H1 (cell line): ENCODE data around the gene DNMT1. TPM values are rescaled to one million over a fixed set of nuclear protein-coding genes. Genes with fewer than 3 reads are reported as not detected.

Experiments used
- CTCF ChIA-PET: fragments of 300-600 bp; sonication (Branson Sonifier 250); formaldehyde crosslinking; loops from one replicate; lab custom pipeline; 2021; ENCODE audit not compliant: partially characterized antibody; lab: Charles Lee
- POLR2A ChIA-PET: fragments of 300-600 bp; sonication (Branson Sonifier 250); formaldehyde crosslinking; loops from one replicate; lab custom pipeline; 2021; ENCODE audit warnings: inconsistent platforms; ENCODE audit not compliant: partially characterized antibody; lab: Charles Lee
- DNase-seq, 2 experiments: peaks; one replicate each; pipeline versions ENCODE4 v3.0.0 to v3.0.0-alpha.2; 2010 to 2022; ENCODE audit warnings: low spot score in 2 of 2, low read depth in 1 of 2, mixed read lengths in 1 of 2
- FAIRE-seq: peaks from 2 replicates; lab custom pipeline; 2011; peaks lifted over from hg19 to GRCh38; lab: Jason Lieb, UNC
- H2AFZ ChIP-seq: 2 replicates; pipeline ENCODE4 v1.8.1; 2012; ENCODE audit warnings: low read length, inconsistent platforms
- H2AK5ac ChIP-seq: 2 replicates; pipeline ENCODE4 v1.6.1; 2013; ENCODE audit warnings: low read depth, low read length
- H2BK120ac ChIP-seq: replicated peaks from 2 replicates; pipeline ENCODE3; 2013; ENCODE audit warnings: low read depth, low read length, inconsistent platforms
- H2BK12ac ChIP-seq: 2 replicates; pipeline ENCODE4 v1.6.1; 2013; ENCODE audit warnings: low read depth, low read length
- H2BK15ac ChIP-seq: 2 replicates; pipeline ENCODE4 v1.6.1; 2013; ENCODE audit warnings: low read length
- H2BK20ac ChIP-seq: 2 replicates; pipeline ENCODE4 v1.6.1; 2013; ENCODE audit warnings: low read length
- H2BK5ac ChIP-seq: 2 replicates; pipeline ENCODE4 v1.6.1; 2013; ENCODE audit warnings: low read depth, low read length
- H3K14ac ChIP-seq: 2 replicates; pipeline ENCODE4 v1.6.1; 2013; ENCODE audit warnings: inconsistent platforms; ENCODE audit not compliant: insufficient read length
- H3K18ac ChIP-seq: 2 replicates; pipeline ENCODE4 v1.6.1; 2013; ENCODE audit warnings: low read length; ENCODE audit errors: extremely low read depth
- H3K23ac ChIP-seq: 2 replicates; pipeline ENCODE4 v1.6.1; 2013; ENCODE audit warnings: inconsistent platforms; ENCODE audit not compliant: insufficient read length
- H3K23me2 ChIP-seq: 2 replicates; pipeline ENCODE4 v1.6.1; 2013; ENCODE audit warnings: low read depth, low read length
- H3K27ac ChIP-seq: 2 replicates; pipeline ENCODE4 v1.6.1; 2011; ENCODE audit warnings: low read depth, low read length, inconsistent platforms
- H3K27me3 ChIP-seq, 4 experiments: replicated peaks in 1 of 4; 1 replicate in 1 of 4; 2 replicates in 3 of 4; pipeline versions ENCODE4 v1.6.1 to v1.8.1; 2011 to 2013; ENCODE audit warnings: low read length in 3 of 4, mild to moderate bottlenecking in 3 of 4, inconsistent platforms in 2 of 4, mixed read lengths in 2 of 4, moderate library complexity in 1 of 4; ENCODE audit not compliant: control insufficient read depth in 3 of 4, insufficient read depth in 3 of 4; ENCODE audit errors: extremely low read depth in 1 of 4
- H3K36me3 ChIP-seq, 4 experiments: 2 replicates each; pipeline versions ENCODE4 v1.6.1 to v1.8.1; 2011 to 2013; ENCODE audit warnings: mild to moderate bottlenecking in 4 of 4, low read length in 3 of 4, moderate library complexity in 2 of 4, control low read depth in 1 of 4, inconsistent platforms in 1 of 4; ENCODE audit not compliant: insufficient read depth in 4 of 4, control insufficient read depth in 2 of 4
- H3K4ac ChIP-seq: replicated peaks from 2 replicates; pipeline ENCODE3; 2013; ENCODE audit warnings: low read length, low read depth, mixed read lengths, inconsistent platforms; ENCODE audit not compliant: insufficient read length
- H3K4me1 ChIP-seq, 4 experiments: replicated peaks in 1 of 4; 1 replicate in 1 of 4; 2 replicates in 3 of 4; pipeline versions ENCODE4 v1.6.1 to v1.8.1; 2011 to 2013; ENCODE audit warnings: low read length in 3 of 4, inconsistent platforms in 2 of 4, mixed read lengths in 1 of 4; ENCODE audit not compliant: insufficient read depth in 4 of 4, control insufficient read depth in 3 of 4
- H3K4me2 ChIP-seq, 2 experiments: 2 replicates each; pipeline versions ENCODE4 v1.6.1 to v1.8.1; 2011 to 2013; ENCODE audit warnings: low read depth in 2 of 2, low read length in 2 of 2, control low read depth in 1 of 2, inconsistent platforms in 1 of 2, mild to moderate bottlenecking in 1 of 2; ENCODE audit not compliant: insufficient read depth in 1 of 2
- H3K4me3 ChIP-seq, 4 experiments: fragments of 200-600, 300-600 bp in 1 of 4; sonication (generic), shearing (Covaris generic), sonication (Bioruptor Twin) in 1 of 4; 2 replicates each; pipeline versions ENCODE4 v1.5.1 to v1.8.1; 2011 to 2016; ENCODE audit warnings: low read length in 4 of 4, low read depth in 3 of 4, control low read depth in 2 of 4, inconsistent platforms in 2 of 4, mild to moderate bottlenecking in 2 of 4, mixed read lengths in 1 of 4, moderate library complexity in 1 of 4; ENCODE audit not compliant: insufficient read depth in 2 of 4; ENCODE audit errors: extremely low read depth in 1 of 4
- H3K56ac ChIP-seq: replicated peaks from 2 replicates; pipeline ENCODE3; 2013; ENCODE audit warnings: low read depth, mild to moderate bottlenecking, mixed read lengths, low read length, inconsistent platforms; ENCODE audit not compliant: insufficient read length
- H3K79me1 ChIP-seq: 2 replicates; pipeline ENCODE4 v1.6.1; 2013; ENCODE audit warnings: low read depth, low read length, control low read depth
- H3K79me2 ChIP-seq, 2 experiments: 2 replicates each; pipeline versions ENCODE4 v1.6.1 to v1.8.1; 2012 to 2013; ENCODE audit warnings: low read length in 2 of 2, mild to moderate bottlenecking in 2 of 2, inconsistent platforms in 1 of 2; ENCODE audit not compliant: insufficient read depth in 2 of 2, control insufficient read depth in 1 of 2
- H3K9ac ChIP-seq, 4 experiments: replicated peaks in 1 of 4; 1 replicate in 1 of 4; 2 replicates in 3 of 4; pipeline versions ENCODE4 v1.6.1 to v1.8.1; 2011 to 2013; ENCODE audit warnings: low read depth in 3 of 4, low read length in 3 of 4, control low read depth in 2 of 4, mild to moderate bottlenecking in 2 of 4, moderate library complexity in 2 of 4, inconsistent platforms in 1 of 4; ENCODE audit errors: extremely low read depth in 1 of 4
- H3K9me3 ChIP-seq, 2 experiments: 2 replicates each; pipeline versions ENCODE4 v1.6.1 to v1.8.1; 2012 to 2013; ENCODE audit warnings: mild to moderate bottlenecking in 2 of 2, moderate library complexity in 2 of 2, control low read depth in 1 of 2, inconsistent platforms in 1 of 2, low read depth in 1 of 2, low read length in 1 of 2, mixed read lengths in 1 of 2; ENCODE audit not compliant: insufficient read depth in 2 of 2
- H4K20me1 ChIP-seq, 2 experiments: replicated peaks in 1 of 2; 2 replicates each; pipeline versions ENCODE3 to v1.8.1; 2011 to 2013; ENCODE audit warnings: inconsistent platforms in 2 of 2, low read length in 2 of 2, mild to moderate bottlenecking in 1 of 2; ENCODE audit not compliant: insufficient read depth in 2 of 2, control insufficient read depth in 1 of 2
- H4K5ac ChIP-seq: 2 replicates; pipeline ENCODE4 v1.6.1; 2013; ENCODE audit warnings: low read length, low read depth, mixed read lengths, inconsistent platforms; ENCODE audit not compliant: insufficient read length
- H4K8ac ChIP-seq: 2 replicates; pipeline ENCODE4 v1.8.0; 2013; ENCODE audit warnings: mild to moderate bottlenecking, moderate library complexity, low read length, inconsistent platforms; ENCODE audit not compliant: insufficient read depth; ENCODE audit errors: extremely low read depth
- H4K91ac ChIP-seq: replicated peaks from 2 replicates; pipeline ENCODE3; 2013; ENCODE audit warnings: low read length, mixed read lengths, inconsistent platforms; ENCODE audit not compliant: insufficient read length
- BCL11A ChIP-seq, 2 experiments: IDR thresholded peaks; one replicate each; pipeline ENCODE4 v1.6.1; 2011; ENCODE audit warnings: low read depth in 2 of 2, low read length in 2 of 2, mild to moderate bottlenecking in 2 of 2
- BRCA1 ChIP-seq: IDR thresholded peaks from 2 replicates; pipeline ENCODE4 v1.6.1; 2012; ENCODE audit warnings: low read depth, low read length, improper control_type of control experiment
- SUZ12 ChIP-seq: fragments of 200-600 bp; sonication (generic); IDR thresholded peaks from 2 replicates; pipeline ENCODE4 v1.6.1; 2012; ENCODE audit warnings: mild to moderate bottlenecking, inconsistent platforms, low read length, moderate library complexity, mixed read lengths
- TAF7 ChIP-seq: optimal IDR thresholded peaks from 2 replicates; pipeline ENCODE3; 2011; ENCODE audit warnings: low read depth, mild to moderate bottlenecking, inconsistent platforms, low read length, moderate library complexity, borderline replicate concordance
- WGBS, 2 experiments: shearing (Covaris generic) in 1 of 2; methylation state at CpG; one replicate each; pipeline versions ENCODE4 v1.1.6 to v1.1.7; 2013 to 2015; ENCODE audit warnings: low lambda C conversion rate in 2 of 2, mixed read lengths in 2 of 2, inconsistent platforms in 1 of 2, low coverage in 1 of 2, missing lambda C conversion rate in 1 of 2; ENCODE audit not compliant: insufficient replicate concordance in 2 of 2, insufficient coverage in 1 of 2, insufficient read length in 1 of 2; ENCODE audit errors: extremely low coverage in 1 of 2, missing lambda C conversion rate in 1 of 2; 5-methylcytosine and 5-hydroxymethylcytosine counted together
- polyA plus RNA-seq, 7 experiments: library from polyadenylated mRNA; depleted of rRNA in 3 of 7; stranded (reverse) in 5 of 7; unstranded in 2 of 7; fragments of >200 nt in 5 of 7; fragments of 200-250 nt in 2 of 7; gene quantifications; 1 replicate in 5 of 7; 2 replicates in 1 of 7; 4 replicates in 1 of 7; pipeline versions ENCODE4 v1.2.1 to v1.2.3, GENCODE V29; 2011 to 2013; ENCODE audit warnings: missing spikeins in 2 of 7, mixed read lengths in 2 of 7
- total RNA-seq: library from RNA; stranded (reverse); fragmentation: NEBNext Ultra II Directional; extraction: Animal tissue kit (Norgen Biotek cat#: 25700); gene quantifications from 2 replicates; pipeline ENCODE4 v1.2.1, GENCODE V29; 2021

Gene DNMT1
- total and polyA plus RNA-seq, 2 of the 8 experiments (the other 6 are each of a cell fraction or from before 2014, with no cell fraction given) = 101 to 210 TPM

- 93% methylated on average over 4 of the region's 4 CpGs; no CpG with 5 or more reads in 1 of the 2 experiments for WGBS, 2 experiments
- Histone ChIP-seq H2BK20ac (no peak overlapping the region), H3K36me3 (peaks cover 0 to 7% (median 0%) of the 10 kb centered on the region in 4 experiments; a peak in 1 of 8 replicates), H2BK15ac (no peak overlapping the region), H4K5ac (no peak overlapping the region), H2BK5ac (no peak overlapping the region), H3K14ac (no peak overlapping the region), H3K79me2 (no peaks in the 10 kb centered on the region), H3K23me2 (no peaks in the 10 kb centered on the region), H3K4me2 (no peak overlapping the region), H4K20me1 (peaks cover 0 to 1% of the 10 kb centered on the region in 2 experiments), H3K56ac (no peak overlapping the region), H3K4me3 (no peak overlapping the region), H2BK120ac (no peak overlapping the region), H3K27me3 (no peaks in the 10 kb centered on the region), H3K79me1 (no peaks in the 10 kb centered on the region), H4K91ac (no peak overlapping the region), H3K27ac (no peak overlapping the region), H2AFZ (no peak overlapping the region), H3K9ac (no peak overlapping the region), H2AK5ac (no peak overlapping the region), H2BK12ac (no peak overlapping the region), H3K4ac (no peak overlapping the region), H4K8ac (no peak overlapping the region), H3K23ac (no peak overlapping the region), H3K4me1 (no peaks in the 10 kb centered on the region), H3K18ac (no peak overlapping the region), H3K9me3 (no peaks in the 10 kb centered on the region)
- ChIA-PET CTCF (interaction anchor here (0.7 kb wide), 1 partner anchor 27 kb away, joined by 3 read pairs; no protein-coding TSS in a partner anchor), POLR2A (interaction anchor here (0.6 to 29.1 kb wide), 4 partner anchors 16 to 271 kb away, joined by 3 to 412 read pairs (median 3); partner anchors contain the start of genes ANGPTL6, P2RY11 and PPAN)
- FAIRE-seq = no peak
- no peak for DNase-seq
- TF ChIP-seq BCL11A (IDR thresholded peaks at IDR 0.05; ENCODE audit: low read depth in 2 of 2, low read length in 2 of 2) (no peak), TAF7 (no peak), SUZ12 (no peak), BRCA1 (no peak)
Measured at GRCh38 chr19:10126213-10126639, 68.5 kb downstream of the DNMT1 start.
